HG03558 (cell line): ENCODE measurements around the gene NRBF2.

Experiments used
- ATAC-seq: cut with Tn5 transposase; IDR thresholded peaks from one replicate; pipeline ENCODE4 v1.9.1; 2021; ENCODE audit warnings: moderate number of reproducible peaks; ENCODE audit not compliant: unreplicated experiment; ENCODE audit errors: extremely low read depth

The NRBF2 gene

GRCh38 chr10:63157845-63158624, 24.9 kb downstream of the NRBF2 start:
- peak; percentile 52 for ATAC-seq

- ATAC-seq = no peak
These were observed 28.5 kb downstream of the NRBF2 start for GRCh38 chr10:63161592-63161991.

- ATAC-seq = no peak
These were observed 31.1 kb downstream of the NRBF2 start for GRCh38 chr10:63164166-63164623.

GRCh38 chr10:63165249-63165648, 32.1 kb downstream of the NRBF2 start:
- no peak for ATAC-seq

DNA sequence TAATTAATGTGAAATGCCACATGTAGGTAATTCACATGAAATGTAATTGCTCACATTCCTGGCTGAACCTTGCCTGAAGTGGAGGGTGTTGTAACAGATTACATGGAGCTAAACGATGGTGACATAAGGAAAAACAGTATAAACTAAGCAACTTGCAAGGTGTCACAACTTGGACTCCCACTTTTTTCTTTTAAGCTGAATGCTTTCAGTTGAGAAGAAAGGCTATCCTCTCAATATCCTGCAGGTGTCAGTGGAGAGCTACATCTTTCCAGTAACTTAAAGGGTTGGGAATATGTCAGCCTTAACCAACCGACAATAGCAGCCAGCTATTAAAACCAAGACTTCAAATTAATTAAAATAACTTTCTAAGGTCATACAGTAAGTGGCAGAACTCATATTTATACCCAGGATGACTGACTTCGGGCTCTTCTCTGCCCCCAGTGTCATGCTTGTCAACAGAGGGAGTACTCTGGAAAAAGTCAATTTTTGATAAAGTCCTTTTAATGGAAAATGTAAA, 33.7 kb downstream of the NRBF2 start:
- ATAC-seq = no peak

DNA sequence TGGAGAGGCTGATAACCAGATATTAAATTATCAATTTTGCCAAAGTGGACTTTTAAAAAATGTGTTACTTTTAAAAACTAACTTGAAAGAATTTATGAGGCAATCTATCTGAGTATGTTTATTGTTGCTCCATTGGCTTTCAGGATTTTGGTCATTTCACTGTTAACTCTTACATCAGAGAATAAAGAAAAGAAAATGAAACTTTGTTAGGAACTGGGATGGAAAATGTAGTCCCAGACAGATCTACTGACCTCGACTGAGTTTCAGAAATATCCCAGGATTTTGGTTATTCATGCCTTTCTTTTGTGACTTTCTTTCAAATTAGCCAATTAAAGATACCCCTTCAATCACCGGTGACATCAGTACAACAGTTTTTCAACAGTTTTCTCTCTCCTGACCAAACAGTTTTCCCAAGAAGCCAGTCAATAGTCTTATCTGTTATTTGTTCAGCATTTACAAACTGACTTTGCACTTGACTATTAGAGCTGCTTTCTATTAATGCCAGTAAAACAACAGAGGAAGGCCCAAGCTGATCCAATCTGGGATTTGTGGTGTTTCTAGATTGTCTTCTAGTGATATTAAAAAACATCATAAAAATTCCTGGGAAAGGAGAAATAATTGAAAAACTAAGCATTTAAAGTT, 35.8 kb downstream of the NRBF2 start:
- ATAC-seq = no peak

- ATAC-seq = no peak
These were observed 36.5 kb downstream of the NRBF2 start for GRCh38 chr10:63169624-63170023.

DNA sequence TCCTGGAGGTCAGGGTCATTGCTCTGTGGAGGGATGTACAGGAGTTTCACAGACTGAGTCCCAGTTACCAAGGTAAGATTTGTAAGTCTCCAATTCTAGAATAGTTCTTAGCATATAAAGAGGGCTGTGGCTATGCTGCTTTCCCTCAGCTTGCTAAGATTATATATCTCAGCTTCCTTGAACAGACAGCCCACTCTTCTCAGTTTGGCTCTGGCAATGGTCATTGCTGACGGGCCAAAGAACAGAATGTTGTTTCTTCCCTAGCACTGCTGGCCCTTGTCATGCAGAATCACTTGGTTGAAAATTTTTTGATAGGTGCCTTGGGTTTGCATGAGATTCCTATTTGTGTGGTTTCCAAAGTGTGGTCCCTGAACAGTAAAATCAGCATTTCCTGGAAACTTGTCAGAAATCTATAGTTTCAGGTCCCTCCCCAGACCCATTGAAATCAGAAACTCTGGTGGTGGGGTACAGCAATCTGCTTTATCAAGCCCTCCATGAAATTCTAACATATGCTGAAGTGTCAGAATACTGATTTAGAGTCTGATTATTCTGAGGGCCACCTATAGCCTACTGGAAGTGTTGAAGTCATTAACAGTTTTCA, 38.2 kb downstream of the NRBF2 start:
- no peak for ATAC-seq

DNA sequence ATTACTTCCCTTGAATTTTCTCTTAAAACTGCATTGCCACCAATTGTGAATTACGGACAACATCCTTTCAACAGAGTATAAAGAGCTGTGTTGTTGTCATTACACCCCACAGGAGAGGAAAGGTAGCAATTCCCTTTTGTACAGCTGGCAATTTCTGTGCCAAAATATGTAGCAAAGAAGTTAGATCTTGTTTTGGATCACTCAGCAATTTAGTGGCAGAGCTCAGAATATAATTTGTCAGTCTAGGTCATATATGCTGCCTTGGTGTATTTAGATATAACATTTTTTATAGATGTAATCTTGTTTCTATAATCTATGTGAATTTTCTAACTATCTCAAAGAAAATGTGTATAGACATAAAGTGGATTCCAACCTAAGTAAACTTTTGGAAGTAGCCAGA, 38.8 kb downstream of the NRBF2 start:
- ATAC-seq = no peak

DNA sequence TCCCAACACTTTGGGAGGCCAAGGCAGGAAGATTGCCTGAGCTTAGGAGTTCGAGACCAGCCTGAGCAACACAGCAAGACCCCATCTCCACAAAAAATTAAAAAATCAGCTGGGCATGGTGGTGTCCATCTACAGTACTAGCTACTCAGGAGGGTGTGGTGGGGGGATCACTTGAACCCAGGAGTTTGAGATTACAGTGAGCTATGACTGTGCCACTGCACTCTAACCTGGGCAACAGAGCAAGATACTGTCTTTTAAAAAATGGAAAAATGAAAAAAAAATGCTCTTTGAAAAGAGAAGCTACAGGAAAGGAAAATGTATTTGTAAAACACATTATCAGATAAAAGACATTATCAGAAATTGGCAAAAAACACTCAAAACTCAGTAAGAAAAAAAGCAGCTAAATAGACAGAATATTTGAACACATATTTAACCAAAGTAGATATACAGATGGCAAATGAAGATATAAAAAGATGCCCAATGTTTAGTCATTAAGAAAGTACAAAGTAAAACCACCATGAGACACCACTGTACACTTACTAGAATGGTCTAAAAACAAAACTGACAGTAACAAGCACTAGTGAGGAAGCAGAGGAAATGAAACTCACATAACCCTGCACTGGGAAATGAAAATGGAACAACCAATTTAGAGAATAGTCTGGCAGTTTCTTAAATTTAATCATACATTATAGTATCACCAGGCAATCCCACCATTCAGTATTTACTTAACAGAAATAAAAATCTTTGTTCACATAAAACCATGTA, 40.5 kb downstream of the NRBF2 start:
- peak; percentile 98 for ATAC-seq

GRCh38 chr10:63175534-63175933, 42.4 kb downstream of the NRBF2 start:
- ATAC-seq = no peak

- no peak for ATAC-seq
These were observed 59.7 kb downstream of the NRBF2 start for GRCh38 chr10:63192826-63193225.

DNA sequence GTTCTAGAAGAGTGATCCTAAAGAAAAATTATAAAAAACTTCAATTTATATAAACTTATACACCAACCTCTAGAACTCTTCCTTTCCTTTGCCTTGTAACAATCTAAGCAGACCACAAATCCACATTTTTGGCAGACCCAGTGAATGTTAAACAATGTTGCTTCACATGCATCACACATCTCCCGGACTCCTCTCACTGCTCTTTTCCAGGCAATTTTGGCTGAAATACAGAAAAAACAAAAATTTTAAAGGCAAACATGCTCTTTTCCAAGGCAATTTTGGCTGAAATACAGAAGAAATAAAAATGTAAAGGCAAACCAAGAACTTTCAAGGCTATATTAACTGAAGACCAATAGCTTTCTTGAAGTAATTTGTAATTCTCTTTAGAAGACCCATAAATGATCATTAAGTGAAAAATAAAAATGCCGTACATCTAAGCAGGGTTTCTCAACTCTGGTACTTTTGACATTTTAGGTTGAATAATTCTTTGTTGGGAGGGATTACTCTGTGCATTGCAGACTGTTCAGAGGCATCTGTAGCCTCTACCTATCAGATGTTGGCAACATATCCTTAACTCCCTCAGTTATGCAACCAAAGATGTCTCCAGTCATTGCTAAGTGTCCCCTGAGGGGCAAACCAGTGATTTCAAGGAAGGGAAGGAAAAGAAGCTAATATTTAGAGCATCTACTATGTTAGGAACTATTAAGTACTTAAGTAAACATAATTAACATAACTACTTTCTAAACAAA, 64.4 kb downstream of the NRBF2 start:
- no peak for ATAC-seq

DNA sequence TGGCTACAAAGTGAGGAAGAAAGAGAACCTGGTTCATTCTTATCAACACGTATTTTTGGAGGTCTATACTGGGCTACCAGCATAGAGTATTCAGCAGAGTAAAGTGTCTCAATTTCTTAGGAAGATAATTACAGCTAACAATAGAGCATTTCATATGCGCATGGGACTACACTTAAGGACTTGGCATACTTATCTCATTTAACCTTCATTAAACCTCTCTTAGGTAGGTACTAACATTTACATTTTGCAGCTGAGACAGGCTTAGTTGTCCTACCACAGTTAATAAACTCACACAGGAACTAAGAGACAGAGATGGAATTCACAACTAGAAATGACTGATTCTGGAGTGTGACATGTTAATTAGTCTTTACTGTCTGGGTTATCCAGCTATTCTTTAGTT, 66.6 kb downstream of the NRBF2 start:
- no peak for ATAC-seq

GRCh38 chr10:63200431-63200830, 67.3 kb downstream of the NRBF2 start:
- ATAC-seq = no peak

- no peak for ATAC-seq
These were observed 68.0 kb downstream of the NRBF2 start for GRCh38 chr10:63201118-63201517.
